22Rv1 (cell line): ENCODE measurements around the gene MOSPD2.

Experiments
- CTCF ChIP-seq: fragments of 450-650 bp; IDR thresholded peaks from 2 replicates; pipeline ENCODE4 v1.5.1; 2017; ENCODE audit warnings: mild to moderate bottlenecking
- ZFX ChIP-seq: fragments of 450-650 bp; IDR thresholded peaks from 2 replicates; pipeline ENCODE4 v1.6.1; 2017; ENCODE audit warnings: antibody characterized with exemption, borderline replicate concordance

GRCh38 chrX:14946606-14947155 lies 73.5 kb downstream of the MOSPD2 start:
- TF ChIP-seq CTCF (no peak), ZFX (no peak)
